Smooth muscle cell (in vitro differentiated cells): Measurements from ENCODE around the gene TBCD. TPM values are rescaled to one million over a fixed set of nuclear protein-coding genes. Genes with fewer than 3 reads are reported as not detected.

ENCODE experiments used
- DNase-seq: peaks from one replicate; lab custom pipeline; 2025; ENCODE audit not compliant: unreplicated experiment; lab: John Stamatoyannopoulos, UW
- H2AFZ ChIP-seq: fragments of 200-600 bp; sonication (generic); 2 replicates; pipeline ENCODE4 v1.6.0; 2016; ENCODE audit warnings: antibody characterized with exemption, low read depth, mild to moderate bottlenecking
- H3F3A ChIP-seq: fragments of 200-600 bp; sonication (generic); 2 replicates; pipeline ENCODE4 v1.6.0; 2017; ENCODE audit warnings: antibody characterized with exemption, low read depth
- H3K27ac ChIP-seq: fragments of 200-600 bp; sonication (generic); 2 replicates; pipeline ENCODE4 v1.5.1; 2016; ENCODE audit warnings: low read depth, mild to moderate bottlenecking
- H3K27me3 ChIP-seq: fragments of 200-600 bp; sonication (generic); 2 replicates; pipeline ENCODE4 v1.6.1; 2016; ENCODE audit warnings: low read depth, mild to moderate bottlenecking
- H3K36me3 ChIP-seq: fragments of 200-600 bp; sonication (generic); 2 replicates; pipeline ENCODE4 v1.5.1; 2016; ENCODE audit warnings: low read depth
- H3K4me1 ChIP-seq: fragments of 200-600 bp; sonication (generic); 2 replicates; pipeline ENCODE4 v1.5.1; 2016; ENCODE audit warnings: low read depth
- H3K4me2 ChIP-seq: fragments of 200-600 bp; sonication (generic); 2 replicates; pipeline ENCODE4 v1.6.0; 2016; ENCODE audit warnings: mild to moderate bottlenecking
- H3K4me3 ChIP-seq: fragments of 200-600 bp; sonication (generic); 2 replicates; pipeline ENCODE4 v1.5.1; 2016; ENCODE audit warnings: mild to moderate bottlenecking
- H3K79me2 ChIP-seq: fragments of 200-600 bp; sonication (generic); 2 replicates; pipeline ENCODE4 v1.6.0; 2016; ENCODE audit warnings: low read depth, mild to moderate bottlenecking
- H3K9ac ChIP-seq: fragments of 200-600 bp; sonication (generic); 2 replicates; pipeline ENCODE4 v1.6.0; 2016; ENCODE audit warnings: low read depth
- H3K9me3 ChIP-seq: fragments of 200-600 bp; sonication (generic); replicated peaks from 2 replicates; pipeline ENCODE4 v1.5.1; 2016; ENCODE audit warnings: low read depth
- H4K20me1 ChIP-seq: fragments of 200-600 bp; sonication (generic); 2 replicates; pipeline ENCODE4 v1.6.0; 2016; ENCODE audit warnings: low read depth
- CTCF ChIP-seq: fragments of 200-600 bp; sonication (generic); IDR thresholded peaks from 2 replicates; pipeline ENCODE4 v1.5.1; 2017; ENCODE audit warnings: borderline replicate concordance, mild to moderate bottlenecking, antibody characterized with exemption; ENCODE audit not compliant: insufficient read depth, poor library complexity, severe bottlenecking
- WGBS: methylation state at CpG from one replicate; pipeline ENCODE4 v1.1.7; 2016; ENCODE audit warnings: low lambda C conversion rate; 5-methylcytosine and 5-hydroxymethylcytosine counted together
- polyA plus RNA-seq: library from polyadenylated mRNA; unstranded; fragments of >200 nt; fragmentation: Nextera tagmentation; extraction: Ambion mirVana; gene quantifications from 2 replicates; pipeline ENCODE4 v1.2.1, GENCODE V29; 2016
- total RNA-seq: library from RNA; depleted of rRNA; stranded (reverse); fragments of >200 nt; gene quantifications from 2 replicates; pipeline ENCODE4 v1.2.3, GENCODE V29; 2014

Gene TBCD
- total and polyA plus RNA-seq, 2 experiments from 2014 or later = 29.1 to 38.8 TPM

GRCh38 chr17:82973456-82974135, 221.7 kb downstream of the TBCD start:
- Histone ChIP-seq H3K36me3 (no peaks in the 10 kb centered on the region), H3K4me2 (no peak overlapping the region), H3K9ac (no peak overlapping the region), H3K4me1 (no peaks in the 10 kb centered on the region), H4K20me1 (no peaks in the 10 kb centered on the region), H3K9me3 (no peaks in the 10 kb centered on the region), H3K4me3 (no peak overlapping the region), H3F3A (no peaks in the 10 kb centered on the region), H3K27me3 (no peaks in the 10 kb centered on the region), H3K79me2 (no peaks in the 10 kb centered on the region), H2AFZ (no peak overlapping the region), H3K27ac (no peak overlapping the region)
- 92% methylated on average over 31 of the region's 31 CpGs for WGBS
- no peak for DNase-seq
- no peak for TF ChIP-seq CTCF

- Histone ChIP-seq H3K9ac (no peak overlapping the region), H3K4me2 (no peak overlapping the region), H2AFZ (no peak overlapping the region), H3K9me3 (no peaks in the 10 kb centered on the region), H3K4me3 (no peak overlapping the region), H3K4me1 (no peaks in the 10 kb centered on the region), H4K20me1 (no peaks in the 10 kb centered on the region), H3K36me3 (no peaks in the 10 kb centered on the region), H3K79me2 (no peaks in the 10 kb centered on the region), H3F3A (no peaks in the 10 kb centered on the region), H3K27me3 (no peaks in the 10 kb centered on the region), H3K27ac (no peak overlapping the region)
- WGBS = 93% methylated on average over 27 of the region's 28 CpGs
- DNase-seq = no peak
- TF ChIP-seq CTCF = no peak
These were observed 222.5 kb downstream of the TBCD start for GRCh38 chr17:82974136-82974952.

- no peaks in the 10 kb centered on the region for H3K4me1 ChIP-seq
- H3K27me3 ChIP-seq = no peaks in the 10 kb centered on the region
- no peaks in the 10 kb centered on the region for H3K9me3 ChIP-seq
- H3K27ac ChIP-seq = no peak overlapping the region
- no peak overlapping the region for H3K9ac ChIP-seq
- no peak overlapping the region for H2AFZ ChIP-seq
- H3K36me3 ChIP-seq = no peaks in the 10 kb centered on the region
- no peak for DNase-seq
- 97% methylated on average over 27 of the region's 29 CpGs for WGBS
- H3F3A ChIP-seq = no peaks in the 10 kb centered on the region
- TF ChIP-seq CTCF = no peak
- no peaks in the 10 kb centered on the region for H4K20me1 ChIP-seq
- no peak overlapping the region for H3K4me3 ChIP-seq
- no peaks in the 10 kb centered on the region for H3K79me2 ChIP-seq
- H3K4me2 ChIP-seq = no peak overlapping the region
These were observed 225.2 kb downstream of the TBCD start for GRCh38 chr17:82976982-82977488.
